HG02610 (cell line): ENCODE measurements around the gene GRM1.

Experiments used
- ATAC-seq: cut with Tn5 transposase; IDR thresholded peaks from one replicate; pipeline ENCODE4 v1.9.1; 2021; ENCODE audit warnings: mild to moderate bottlenecking, moderate library complexity; ENCODE audit not compliant: unreplicated experiment

The GRM1 gene

DNA sequence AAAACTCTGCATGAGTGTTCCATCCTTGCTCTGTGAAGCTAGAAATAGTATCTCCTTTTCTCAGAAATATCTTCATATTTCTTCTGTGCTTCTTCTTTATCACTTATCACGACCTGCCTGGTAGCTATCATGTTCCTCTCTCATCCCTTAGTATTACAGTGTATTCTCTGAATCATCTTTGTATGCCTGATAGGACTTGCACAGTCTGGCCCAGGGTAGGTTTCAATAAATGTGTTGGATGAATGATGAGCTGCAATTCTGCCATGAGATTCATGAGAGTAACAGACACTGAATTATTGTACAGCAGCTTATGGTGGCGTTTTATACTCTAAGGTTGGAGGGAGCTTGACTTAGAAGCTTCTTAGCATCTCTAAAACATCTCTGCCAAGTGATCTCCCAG lies 66.6 kb downstream of the GRM1 start:
- no peak for ATAC-seq

DNA sequence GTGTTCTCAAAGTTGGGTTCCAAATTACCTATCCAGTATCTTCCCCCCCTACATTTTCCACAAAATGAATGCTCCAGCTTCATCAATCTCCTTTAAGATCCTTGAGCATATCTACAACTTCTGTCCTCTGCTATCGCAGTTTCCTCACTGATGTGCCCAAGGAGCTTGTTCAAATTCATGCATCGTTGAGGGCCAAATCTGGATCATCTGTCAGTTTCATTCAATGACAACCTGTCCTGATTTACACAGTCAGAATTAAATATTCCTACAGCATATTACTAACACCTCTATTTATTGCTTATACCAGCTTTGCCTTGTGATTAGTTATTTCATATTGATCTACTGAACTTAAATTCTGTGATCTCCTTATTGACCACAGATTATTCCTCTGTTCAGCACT lies 68.7 kb downstream of the GRM1 start:
- no peak for ATAC-seq

DNA sequence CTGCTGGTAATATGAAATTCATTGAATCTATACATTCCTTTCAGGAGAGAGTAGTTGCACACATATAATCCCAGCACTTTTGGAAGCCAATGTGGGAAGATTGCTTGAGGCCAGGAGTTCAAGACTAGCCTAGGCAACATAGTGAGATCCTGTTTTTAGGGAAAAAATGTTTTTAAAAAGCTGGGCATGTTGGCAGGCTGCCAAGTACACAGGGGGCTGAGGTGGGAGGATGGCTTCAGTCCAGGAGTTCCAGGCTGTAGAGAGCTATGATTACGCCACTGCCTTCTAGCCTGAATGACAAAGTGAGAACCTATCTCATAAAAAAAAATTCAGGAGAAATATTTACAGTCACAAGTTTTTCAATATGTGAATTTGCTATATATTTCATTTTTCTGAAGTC lies 71.9 kb downstream of the GRM1 start:
- ATAC-seq: no peak

DNA sequence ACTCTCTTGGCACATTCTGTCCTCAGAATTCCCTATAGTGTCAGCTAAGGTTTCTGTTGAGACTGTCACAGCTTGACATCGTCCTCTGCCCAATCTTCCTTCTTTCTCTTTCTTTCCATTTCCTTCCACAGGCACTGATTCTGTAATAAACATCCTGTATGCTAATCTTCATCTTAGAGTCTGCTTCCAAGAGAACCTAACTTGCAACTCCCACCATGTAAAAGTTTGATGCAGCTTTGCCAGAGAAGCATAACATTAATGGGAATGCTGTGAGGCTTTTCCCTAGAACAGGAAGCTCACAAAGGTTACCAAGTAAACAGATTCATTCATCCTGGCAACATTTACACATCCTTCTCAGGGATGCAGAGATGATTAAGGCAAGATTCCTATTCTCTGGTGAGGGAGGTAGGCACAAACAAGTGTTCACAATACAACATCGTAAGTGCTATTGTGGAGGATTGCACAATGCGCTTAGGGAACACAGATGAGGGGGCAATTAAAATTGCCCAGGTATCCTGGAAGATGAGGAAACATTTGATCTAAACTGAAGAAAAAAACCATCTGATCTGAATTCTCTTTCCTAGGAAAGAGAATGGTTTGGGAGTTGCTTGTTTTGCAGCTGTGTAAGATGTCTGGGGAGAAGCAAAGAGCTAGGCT lies 74.7 kb downstream of the GRM1 start:
- ATAC-seq: no peak

DNA sequence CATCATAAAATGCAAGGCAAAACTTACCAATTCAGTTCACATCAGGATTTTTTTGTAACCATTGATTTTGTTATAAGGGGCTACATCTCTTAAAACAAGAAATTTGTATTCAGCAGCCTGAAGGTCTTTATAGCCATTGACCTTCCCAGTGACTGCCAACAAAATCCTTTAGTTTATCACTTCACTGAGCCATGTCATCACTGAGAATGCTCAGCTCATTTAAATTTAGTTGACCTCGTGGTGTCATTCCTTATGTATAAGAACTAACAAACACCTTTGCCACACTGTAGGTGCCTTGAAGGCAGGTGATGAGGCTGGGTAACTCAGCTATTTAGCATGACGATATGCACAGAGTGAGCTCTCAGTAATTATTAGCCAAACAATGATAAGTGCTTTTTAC lies 77.7 kb downstream of the GRM1 start:
- ATAC-seq: no peak

DNA sequence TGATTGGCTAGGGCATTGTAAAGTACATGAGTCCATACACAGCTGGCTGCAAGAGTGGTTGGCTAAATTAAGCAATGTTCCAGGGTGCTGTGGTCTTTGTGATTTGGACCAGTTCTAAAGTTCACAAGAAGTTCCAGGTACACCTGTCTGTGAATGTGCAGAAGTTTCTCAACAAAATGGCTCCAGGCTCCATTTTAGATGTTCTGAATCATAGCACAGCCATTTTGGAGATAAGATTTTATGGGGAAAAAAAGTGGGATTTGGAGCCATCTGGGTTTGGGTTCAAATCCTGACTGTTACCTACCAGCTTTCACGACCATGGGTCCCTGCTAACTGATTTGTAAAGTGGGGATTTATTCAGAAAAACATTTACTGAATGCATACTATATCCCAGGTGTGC lies 82.1 kb downstream of the GRM1 start:
- ATAC-seq: no peak

DNA sequence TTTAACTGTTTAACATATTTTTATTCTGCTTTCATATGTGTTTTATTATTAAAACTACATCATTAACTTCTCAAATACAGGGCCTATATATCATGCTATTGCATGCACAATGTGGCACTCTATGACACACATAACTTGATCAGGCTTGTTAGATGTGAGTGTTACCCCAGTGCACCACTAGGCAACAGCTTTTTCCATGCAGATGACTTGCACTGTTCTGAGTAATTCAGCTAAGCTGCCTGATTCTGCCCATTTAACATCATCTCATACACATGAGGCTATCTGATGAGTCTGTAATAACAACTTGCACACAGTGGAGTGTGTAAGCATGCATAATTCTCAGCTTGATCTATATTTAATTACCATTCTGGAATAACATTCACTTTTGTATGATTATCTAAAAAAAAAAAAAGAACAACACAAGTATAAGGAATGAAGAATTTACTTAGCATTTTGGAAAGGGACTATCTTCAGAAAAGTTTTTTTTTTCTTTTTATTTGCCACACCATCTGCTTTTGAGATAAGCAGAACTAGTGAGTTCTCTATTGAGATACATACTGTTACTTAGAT lies 83.1 kb downstream of the GRM1 start:
- ATAC-seq: no peak

DNA sequence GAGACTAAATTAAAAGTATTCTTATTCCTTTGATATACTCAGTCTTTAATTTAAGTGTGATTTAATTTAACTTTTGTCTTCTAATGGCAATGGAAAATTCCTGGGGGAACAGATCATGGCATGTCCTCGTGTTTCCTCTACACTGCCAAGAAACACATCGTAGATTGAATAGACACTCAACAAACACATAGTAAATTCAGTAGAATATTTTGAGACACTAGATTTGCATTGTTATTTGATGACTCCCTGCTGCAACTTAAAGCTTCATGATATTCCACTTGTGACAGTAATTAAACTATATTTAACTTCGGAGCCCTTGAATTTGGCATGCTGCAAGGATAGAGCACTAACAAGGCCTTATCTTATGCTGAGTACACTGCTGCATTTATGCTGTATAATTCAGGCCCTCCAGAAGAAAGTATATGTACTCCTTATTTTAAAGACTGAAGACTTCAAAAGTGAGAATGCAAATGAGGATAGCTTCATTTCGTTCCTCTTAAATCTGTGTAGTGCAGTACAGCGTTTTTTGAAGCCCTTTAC lies 84.3 kb downstream of the GRM1 start:
- no peak for ATAC-seq

DNA sequence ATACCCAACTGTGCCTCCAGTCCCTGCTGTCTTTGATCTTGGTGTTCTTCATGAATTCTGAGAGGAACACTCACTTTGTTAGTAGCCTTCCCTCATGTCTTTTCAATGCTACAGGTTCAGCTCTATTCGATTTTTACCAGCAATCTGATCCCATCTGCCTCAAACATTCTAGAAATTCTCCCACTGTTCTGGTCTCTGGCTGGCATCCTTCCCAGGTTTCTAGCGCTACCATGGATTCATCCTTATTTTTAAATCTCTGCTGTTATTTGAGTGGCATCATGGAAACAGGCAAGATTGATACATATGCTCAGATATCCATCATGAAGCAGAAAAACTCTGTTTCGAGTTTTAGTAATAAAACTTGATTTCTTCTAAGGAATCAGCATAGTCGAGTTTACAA lies 94.8 kb downstream of the GRM1 start:
- no peak for ATAC-seq

DNA sequence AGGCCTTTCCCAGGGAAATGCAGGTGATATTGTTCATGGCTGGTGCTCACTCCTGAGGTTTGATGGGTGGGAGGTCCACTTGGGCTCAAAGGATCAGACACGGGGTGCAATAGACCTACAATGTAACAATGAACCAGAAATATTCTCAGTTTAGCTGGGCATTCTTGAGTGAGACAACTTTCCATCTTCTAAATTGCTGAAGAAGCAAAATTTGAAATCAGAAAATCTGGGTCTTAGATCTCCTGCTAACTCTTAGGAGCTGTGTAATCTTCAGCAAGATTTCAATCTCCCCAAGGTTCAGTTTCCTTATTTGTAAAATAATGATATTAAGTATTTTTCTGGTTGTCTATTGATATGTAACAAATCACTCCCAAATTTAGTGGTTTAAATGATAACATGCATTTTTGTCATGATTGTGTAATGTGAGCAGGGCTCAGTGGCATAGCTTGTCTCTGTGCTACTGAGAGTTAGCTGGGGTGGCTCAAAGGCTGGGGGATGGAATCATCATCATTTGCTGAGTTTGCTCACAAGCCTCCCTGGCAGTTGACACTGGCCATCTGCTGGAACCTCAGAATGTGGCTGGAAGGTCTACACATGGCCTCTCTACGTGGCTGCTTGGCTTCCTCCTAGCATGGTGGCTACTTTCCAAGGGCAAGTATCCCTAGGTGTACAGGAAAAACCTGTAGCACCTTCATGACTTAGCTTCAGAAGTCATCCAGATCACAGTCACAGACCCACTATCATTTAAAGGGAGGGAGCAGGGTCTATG lies 98.8 kb downstream of the GRM1 start:
- ATAC-seq: no peak

DNA sequence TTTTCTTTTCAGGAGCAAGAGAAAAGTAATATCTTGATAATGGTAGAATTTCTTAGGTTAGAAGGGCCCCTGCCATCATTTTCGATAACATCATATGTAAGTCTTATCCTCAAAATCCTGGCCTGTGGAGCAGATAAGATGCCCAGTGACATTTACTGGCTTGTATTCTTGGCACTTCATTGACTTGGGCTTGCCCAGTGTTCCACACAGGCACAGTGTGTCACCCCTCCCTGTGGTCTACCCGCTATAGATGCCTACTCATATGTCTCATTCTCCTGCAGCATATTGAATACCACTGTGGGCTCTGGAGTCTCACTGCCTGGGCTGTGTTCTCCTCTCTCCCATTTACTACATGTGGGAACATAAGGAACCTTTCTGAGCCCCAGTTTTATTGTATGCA lies 105.0 kb downstream of the GRM1 start:
- ATAC-seq: no peak

DNA sequence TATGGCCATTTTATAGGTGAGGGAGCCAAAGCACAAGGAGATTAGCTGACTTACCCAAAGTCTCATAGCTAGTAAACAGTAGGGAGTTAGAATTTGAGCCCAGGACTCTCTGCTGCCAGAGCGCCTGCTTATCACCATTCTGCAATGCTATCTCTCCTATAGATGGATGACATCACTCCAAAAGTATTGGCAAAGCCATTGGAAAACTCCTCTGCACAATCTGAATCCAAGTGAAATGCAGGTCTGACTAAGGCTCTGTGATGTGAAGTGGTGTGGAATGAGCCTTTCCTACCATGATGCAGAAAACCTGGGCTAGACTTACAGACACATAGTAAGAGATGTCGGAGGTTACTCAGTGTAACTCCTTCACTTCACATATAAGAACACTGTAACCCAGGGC lies 106.3 kb downstream of the GRM1 start:
- ATAC-seq: no peak

DNA sequence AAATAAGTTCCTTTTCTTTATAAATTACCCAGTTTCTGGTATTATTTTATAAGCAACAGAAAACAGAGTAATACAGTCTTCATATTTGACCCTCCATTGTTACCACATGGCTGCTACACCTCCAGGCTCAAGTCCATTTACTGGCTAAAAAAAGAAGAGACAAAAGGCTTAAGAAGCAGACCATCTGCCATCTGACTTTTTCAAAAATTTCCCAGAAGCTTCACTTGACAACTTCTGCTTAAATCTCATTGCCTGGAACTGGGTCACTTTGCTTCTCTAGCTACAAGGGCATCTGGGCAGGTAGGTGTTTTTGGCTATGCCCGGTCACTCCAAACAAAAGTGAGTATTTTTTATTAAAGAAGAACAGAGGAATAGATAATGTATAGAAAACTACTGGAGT lies 118.0 kb downstream of the GRM1 start:
- no peak for ATAC-seq

DNA sequence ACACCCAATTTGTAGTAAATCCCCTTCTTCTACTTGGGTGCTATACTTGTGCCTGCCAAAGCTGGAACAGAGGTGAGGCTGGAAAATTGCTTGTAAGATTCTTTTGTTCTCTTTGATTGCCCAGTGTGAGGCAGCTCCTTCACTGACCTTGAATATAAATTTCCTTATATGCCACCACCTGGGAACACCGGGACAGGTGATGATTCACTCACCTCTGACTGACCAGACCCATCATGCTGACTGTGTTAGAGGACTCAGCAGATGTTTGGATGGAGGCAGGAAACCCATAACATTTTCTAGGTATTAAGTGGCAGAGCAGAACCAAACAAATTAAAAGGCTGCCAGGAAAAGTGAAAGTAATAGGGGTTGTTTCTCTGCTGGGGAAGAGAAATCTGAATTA lies 120.9 kb downstream of the GRM1 start:
- ATAC-seq: no peak

DNA sequence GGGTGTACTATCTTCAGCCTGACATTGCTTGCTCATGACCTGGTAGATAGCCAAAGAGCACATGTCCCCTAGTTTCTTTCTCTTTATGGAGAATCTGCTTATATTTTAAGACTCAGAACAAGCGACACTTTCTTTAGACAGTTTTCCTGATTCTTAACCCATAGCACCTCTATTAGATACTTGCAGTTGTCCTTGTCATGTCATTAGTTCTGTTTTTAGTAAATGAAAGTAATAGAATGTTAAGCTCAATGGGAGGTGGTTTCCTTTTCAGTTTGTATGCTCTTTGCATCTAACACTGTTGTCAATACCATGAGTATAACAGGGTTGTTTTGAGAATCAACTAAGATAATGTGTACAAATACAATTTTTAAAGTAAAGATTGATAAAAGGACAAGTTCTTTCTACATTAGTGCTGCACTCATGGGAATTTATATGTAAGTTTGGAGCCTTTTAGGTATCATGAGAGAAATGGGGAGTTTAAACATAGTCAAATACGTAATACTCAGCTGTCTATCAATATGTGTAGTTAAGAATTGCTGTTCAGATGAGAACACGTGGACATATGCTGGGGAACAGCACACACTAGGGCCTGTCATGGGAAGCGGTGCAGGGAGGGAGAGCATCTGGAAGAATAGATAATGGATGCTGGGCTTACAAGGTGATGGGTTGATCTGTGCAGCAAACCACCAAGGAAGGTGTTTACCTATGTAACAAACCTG lies 124.3 kb downstream of the GRM1 start:
- peak; percentile 99 for ATAC-seq

DNA sequence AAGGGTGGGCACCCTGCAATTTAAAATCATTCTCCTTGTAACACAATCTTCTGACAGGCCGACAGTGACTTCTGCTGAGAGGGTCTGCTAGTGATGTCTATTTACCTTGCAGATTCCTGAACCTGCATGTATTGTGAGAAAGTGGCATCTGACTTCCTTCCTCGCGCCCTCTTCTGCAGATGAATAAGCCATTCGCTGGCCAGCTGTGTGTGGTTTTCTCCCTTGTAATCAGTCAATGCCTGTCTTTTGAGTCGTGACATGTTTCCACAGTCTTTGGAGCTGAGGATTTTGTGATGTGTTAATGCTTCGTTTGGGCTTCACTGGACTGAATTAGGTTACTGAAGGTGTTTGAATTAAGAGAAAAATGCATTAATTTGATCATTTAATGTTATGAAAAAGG lies 125.3 kb downstream of the GRM1 start:
- no peak for ATAC-seq

DNA sequence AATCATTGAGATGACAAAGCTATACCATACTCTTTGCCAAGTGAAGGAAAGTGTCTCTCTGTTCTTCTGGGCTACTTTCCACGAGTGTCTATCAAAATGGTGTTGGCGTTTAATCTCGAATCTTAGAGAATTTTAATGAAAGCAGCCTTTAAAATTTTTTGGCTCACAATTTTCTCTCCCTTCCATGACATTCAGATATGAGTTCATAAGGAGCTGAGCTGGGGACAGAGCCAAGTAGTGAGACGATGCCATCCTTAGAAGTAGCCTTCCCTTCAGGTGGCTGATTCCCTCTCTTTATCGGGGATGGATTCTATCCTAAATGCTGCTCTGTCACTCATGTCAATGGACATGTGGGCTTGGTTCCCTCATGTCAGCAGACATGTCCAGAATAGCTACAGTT lies 132.8 kb downstream of the GRM1 start:
- ATAC-seq: no peak

DNA sequence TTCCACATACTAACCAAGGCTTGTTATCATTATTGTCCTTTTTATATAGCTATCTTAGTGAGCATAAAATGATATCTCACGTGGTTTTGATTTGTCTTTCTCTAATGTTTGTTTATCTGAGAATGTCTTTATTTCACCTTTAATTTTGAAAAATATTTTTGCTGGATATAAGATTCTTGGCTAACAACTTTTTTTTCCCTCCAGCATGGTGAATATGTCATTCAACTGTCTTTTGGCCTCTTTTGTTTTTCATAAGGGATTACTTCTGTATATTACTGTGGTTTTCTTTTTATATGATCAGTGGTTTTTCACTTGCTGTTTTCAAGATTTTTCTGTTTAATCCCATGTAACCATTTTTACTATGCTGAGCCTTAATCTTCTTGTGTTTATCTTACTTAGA lies 141.0 kb downstream of the GRM1 start:
- ATAC-seq: no peak

DNA sequence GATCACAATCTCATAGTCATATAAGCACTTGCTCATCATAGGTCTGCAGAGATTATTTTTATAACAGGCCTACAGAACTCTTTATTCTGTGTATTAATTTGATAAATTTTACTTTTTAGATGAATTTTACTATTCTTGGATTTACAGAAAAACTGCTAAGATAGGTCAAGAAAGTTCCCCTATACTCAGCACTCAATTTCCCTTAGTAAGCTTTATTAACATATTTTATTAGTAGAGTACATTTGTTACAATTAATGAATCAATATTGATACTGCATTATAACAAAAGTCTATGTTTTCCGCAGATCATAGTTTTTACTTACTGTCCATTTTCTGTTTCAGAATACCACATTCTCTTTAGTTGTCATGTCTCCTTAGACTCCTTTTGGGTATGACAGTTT lies 148.9 kb downstream of the GRM1 start:
- no peak for ATAC-seq

DNA sequence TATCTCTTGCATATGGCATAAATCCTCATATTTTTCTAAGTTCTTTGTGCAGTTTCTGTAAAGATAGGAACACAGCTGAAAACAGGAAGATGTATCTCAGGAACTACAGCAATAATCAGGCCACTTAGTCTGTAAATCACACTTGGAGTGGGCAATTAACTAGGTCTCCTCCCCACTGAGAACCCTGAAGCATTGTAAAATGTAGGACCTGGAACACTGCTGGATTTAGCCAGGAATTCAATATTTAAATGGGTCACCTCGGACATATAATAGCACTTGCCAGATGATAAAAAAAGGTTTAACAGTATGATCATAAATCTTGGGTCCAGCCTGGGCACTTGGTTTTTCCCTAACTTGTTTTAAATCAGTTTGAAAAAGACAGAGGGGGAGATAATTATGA lies 155.0 kb downstream of the GRM1 start:
- ATAC-seq: no peak

DNA sequence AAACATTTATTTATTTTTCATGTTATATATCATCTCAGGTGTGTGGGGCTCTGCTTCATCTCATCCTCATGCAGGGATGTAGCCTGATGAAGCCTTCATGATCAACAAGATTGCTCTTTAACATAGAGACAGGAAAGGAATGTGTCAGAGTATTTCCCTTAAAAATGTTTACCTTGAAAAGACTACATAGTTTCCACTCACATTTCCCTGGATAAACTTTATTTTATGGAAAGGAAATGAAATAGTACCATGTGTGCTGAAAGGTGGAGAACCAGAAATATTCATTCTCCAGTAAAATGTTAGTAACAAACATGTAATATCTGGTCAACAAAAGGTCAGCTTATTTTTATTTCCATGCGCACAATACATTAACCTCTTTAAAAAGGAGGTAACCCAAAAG lies 155.8 kb downstream of the GRM1 start:
- no peak for ATAC-seq

DNA sequence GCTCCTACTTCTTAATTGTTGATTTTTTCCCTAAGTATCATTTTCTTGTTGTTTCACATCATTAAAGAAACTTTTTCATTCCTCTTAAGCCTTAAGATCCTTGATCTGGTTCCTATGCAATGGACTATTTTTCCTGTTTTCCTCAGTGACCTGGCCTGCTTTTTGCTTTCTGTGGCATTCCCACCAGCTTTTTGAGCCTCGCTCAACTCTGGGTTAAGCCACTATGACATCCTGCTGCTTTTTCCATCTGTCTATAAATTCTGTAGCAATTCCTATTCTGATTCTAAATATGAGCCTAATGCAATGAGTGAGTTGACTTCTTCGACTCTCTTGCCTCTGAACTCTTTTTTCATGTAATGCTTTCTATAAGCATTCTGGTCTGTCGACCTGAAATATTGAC lies 160.3 kb downstream of the GRM1 start:
- ATAC-seq: no peak
